22Rv1 (cell line): ENCODE data around the gene NBEAL2.

Experiments
- CTCF ChIP-seq: fragments of 450-650 bp; IDR thresholded peaks from 2 replicates; pipeline ENCODE4 v1.5.1; 2017; ENCODE audit warnings: mild to moderate bottlenecking
- ZFX ChIP-seq: fragments of 450-650 bp; IDR thresholded peaks from 2 replicates; pipeline ENCODE4 v1.6.1; 2017; ENCODE audit warnings: antibody characterized with exemption, borderline replicate concordance

GRCh38 chr3:47010111-47010712 is 30.7 kb downstream of the NBEAL2 start:
- TF ChIP-seq CTCF, result no peak
- TF ChIP-seq ZFX, result no peak
